ENCODE results near the gene GCSH. TPM values are rescaled to one million over a fixed set of nuclear protein-coding genes. Genes with fewer than 3 reads are reported as not detected.

Gene GCSH
- polyA plus RNA-seq, 1 donor (not counting 4 experiments of a cell fraction or from before 2014, with no cell fraction given), result 67.7 TPM

GRCh38 chr16:81123092-81123852 is 27.1 kb upstream of the GCSH start:
- dilution Hi-C loops (cut with MboI; ENCODE audit: extremely low pct_ligation_motif_present, low sequenced_read_pairs), result no loop called here
- Histone ChIP-seq H3K79me2 (ENCODE audit: control insufficient read depth, insufficient read depth, low read length) (no peaks in the 10 kb centered on the region), H3K4me3 (ENCODE audit: control insufficient read depth in 2 of 3, extremely low read depth in 1 of 3, insufficient read depth in 2 of 3, low read depth in 1 of 3, low read length in 3 of 3) (no peak overlapping the region), H3K27ac (ENCODE audit: control insufficient read depth, insufficient read depth, low read length) (no peak overlapping the region), H4K20me1 (ENCODE audit: control insufficient read depth, extremely low read depth, insufficient read depth, low read length) (peaks cover 2% of the 10 kb centered on the region), H3K4me1 (ENCODE audit: control insufficient read depth, extremely low read depth, insufficient read depth, low read length) (peaks cover 13% of the 10 kb centered on the region), H3K27me3 (ENCODE audit: control insufficient read depth, extremely low read depth, insufficient read depth, low read length) (peaks cover 14% of the 10 kb centered on the region), H3K9ac (ENCODE audit: control insufficient read depth, extremely low read depth, insufficient read depth, low read length) (no peak overlapping the region), H3K9me1 (ENCODE audit: control insufficient read depth, extremely low read depth, insufficient read depth, low read length) (no peaks in the 10 kb centered on the region), H3K4me2 (ENCODE audit: control insufficient read depth, extremely low read depth, insufficient read depth, low read depth, low read length) (no peak overlapping the region), H3K36me3 (ENCODE audit: control insufficient read depth in 2 of 2, extremely low read depth in 1 of 2, insufficient read depth in 2 of 2, low read length in 2 of 2) (no peaks in the 10 kb centered on the region), H2AFZ (ENCODE audit: control insufficient read depth, low read length) (no peak overlapping the region), H3K9me3 (ENCODE audit: control insufficient read depth, low read depth, low read length) (no peaks in the 10 kb centered on the region)
- no peak for FAIRE-seq
- TF ChIP-seq EZH2 (IDR thresholded peaks at IDR 0.05; ENCODE audit: low read length), result no peak
- TF ChIP-seq, protein P1, sequence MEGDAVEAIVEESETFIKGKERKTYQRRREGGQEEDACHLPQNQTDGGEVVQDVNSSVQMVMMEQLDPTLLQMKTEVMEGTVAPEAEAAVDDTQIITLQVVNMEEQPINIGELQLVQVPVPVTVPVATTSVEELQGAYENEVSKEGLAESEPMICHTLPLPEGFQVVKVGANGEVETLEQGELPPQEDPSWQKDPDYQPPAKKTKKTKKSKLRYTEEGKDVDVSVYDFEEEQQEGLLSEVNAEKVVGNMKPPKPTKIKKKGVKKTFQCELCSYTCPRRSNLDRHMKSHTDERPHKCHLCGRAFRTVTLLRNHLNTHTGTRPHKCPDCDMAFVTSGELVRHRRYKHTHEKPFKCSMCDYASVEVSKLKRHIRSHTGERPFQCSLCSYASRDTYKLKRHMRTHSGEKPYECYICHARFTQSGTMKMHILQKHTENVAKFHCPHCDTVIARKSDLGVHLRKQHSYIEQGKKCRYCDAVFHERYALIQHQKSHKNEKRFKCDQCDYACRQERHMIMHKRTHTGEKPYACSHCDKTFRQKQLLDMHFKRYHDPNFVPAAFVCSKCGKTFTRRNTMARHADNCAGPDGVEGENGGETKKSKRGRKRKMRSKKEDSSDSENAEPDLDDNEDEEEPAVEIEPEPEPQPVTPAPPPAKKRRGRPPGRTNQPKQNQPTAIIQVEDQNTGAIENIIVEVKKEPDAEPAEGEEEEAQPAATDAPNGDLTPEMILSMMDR (optimal IDR thresholded peaks at IDR 0.05 in 1 of 3, IDR thresholded peaks at IDR 0.05 in 1 of 3, conservative IDR thresholded peaks at IDR 0.05 in 1 of 3; ENCODE audit: extremely low read depth in 1 of 3, insufficient read depth in 2 of 3, low read length in 3 of 3), result no peak
- DNase-seq (ENCODE audit: low read depth, low spot score), result no peak

DNA sequence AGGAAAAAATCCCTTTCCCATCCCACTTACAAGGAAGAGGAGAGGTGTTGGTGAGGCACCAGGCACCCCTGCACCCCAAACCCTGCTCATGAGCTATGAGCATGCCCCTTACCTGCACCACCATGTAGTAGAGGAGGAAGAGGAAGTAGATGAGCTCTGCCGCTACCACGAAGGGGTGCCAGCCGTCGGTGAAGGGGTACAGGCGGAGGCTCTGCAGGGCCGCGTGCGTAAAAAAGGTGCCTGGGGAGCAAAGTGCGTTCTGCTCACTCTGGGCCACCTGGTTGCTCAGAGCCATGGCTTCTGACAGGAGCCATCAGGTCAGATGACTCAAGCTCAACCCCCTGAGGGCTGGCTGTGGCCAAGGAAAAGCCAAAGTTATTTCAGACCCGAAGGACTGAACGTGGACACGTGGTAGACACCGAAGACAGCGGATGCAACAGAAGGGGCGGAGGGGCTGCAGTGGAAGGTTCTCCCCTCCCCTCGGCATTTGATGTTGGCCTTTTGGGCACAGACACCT is 25.3 kb upstream of the GCSH start:
- no peak overlapping the region for H3K9ac ChIP-seq (ENCODE audit: control insufficient read depth, extremely low read depth, insufficient read depth, low read length)
- no peak overlapping the region for H3K4me3 ChIP-seq (ENCODE audit: control insufficient read depth in 2 of 3, extremely low read depth in 1 of 3, insufficient read depth in 2 of 3, low read depth in 1 of 3, low read length in 3 of 3)
- dilution Hi-C loops (cut with MboI; ENCODE audit: extremely low pct_ligation_motif_present, low sequenced_read_pairs), result no loop called here
- DNase-seq (ENCODE audit: low read depth, low spot score), result no peak
- no peak overlapping the region for H3K4me2 ChIP-seq (ENCODE audit: control insufficient read depth, extremely low read depth, insufficient read depth, low read depth, low read length)
- H4K20me1 ChIP-seq (ENCODE audit: control insufficient read depth, extremely low read depth, insufficient read depth, low read length), result no peaks in the 10 kb centered on the region
- H3K27ac ChIP-seq (ENCODE audit: control insufficient read depth, insufficient read depth, low read length), result no peak overlapping the region
- H3K27me3 ChIP-seq (ENCODE audit: control insufficient read depth, extremely low read depth, insufficient read depth, low read length), result peaks cover 18% of the 10 kb centered on the region
- no peaks in the 10 kb centered on the region for H3K9me1 ChIP-seq (ENCODE audit: control insufficient read depth, extremely low read depth, insufficient read depth, low read length)
- H3K36me3 ChIP-seq (ENCODE audit: control insufficient read depth in 2 of 2, extremely low read depth in 1 of 2, insufficient read depth in 2 of 2, low read length in 2 of 2), result no peaks in the 10 kb centered on the region
- no peak overlapping the region for H2AFZ ChIP-seq (ENCODE audit: control insufficient read depth, low read length)
- H3K4me1 ChIP-seq (ENCODE audit: control insufficient read depth, extremely low read depth, insufficient read depth, low read length), result peaks cover 1% of the 10 kb centered on the region
- no peak for FAIRE-seq
- H3K9me3 ChIP-seq (ENCODE audit: control insufficient read depth, low read depth, low read length), result no peaks in the 10 kb centered on the region
- H3K79me2 ChIP-seq (ENCODE audit: control insufficient read depth, insufficient read depth, low read length), result no peaks in the 10 kb centered on the region
- no peak for TF ChIP-seq EZH2 (IDR thresholded peaks at IDR 0.05; ENCODE audit: low read length)
- TF ChIP-seq, protein P1 (optimal IDR thresholded peaks at IDR 0.05 in 1 of 3, IDR thresholded peaks at IDR 0.05 in 1 of 3, conservative IDR thresholded peaks at IDR 0.05 in 1 of 3; ENCODE audit: extremely low read depth in 1 of 3, insufficient read depth in 2 of 3, low read length in 3 of 3), result no peak
